Measurements from ENCODE around the gene PARD3.

DNA sequence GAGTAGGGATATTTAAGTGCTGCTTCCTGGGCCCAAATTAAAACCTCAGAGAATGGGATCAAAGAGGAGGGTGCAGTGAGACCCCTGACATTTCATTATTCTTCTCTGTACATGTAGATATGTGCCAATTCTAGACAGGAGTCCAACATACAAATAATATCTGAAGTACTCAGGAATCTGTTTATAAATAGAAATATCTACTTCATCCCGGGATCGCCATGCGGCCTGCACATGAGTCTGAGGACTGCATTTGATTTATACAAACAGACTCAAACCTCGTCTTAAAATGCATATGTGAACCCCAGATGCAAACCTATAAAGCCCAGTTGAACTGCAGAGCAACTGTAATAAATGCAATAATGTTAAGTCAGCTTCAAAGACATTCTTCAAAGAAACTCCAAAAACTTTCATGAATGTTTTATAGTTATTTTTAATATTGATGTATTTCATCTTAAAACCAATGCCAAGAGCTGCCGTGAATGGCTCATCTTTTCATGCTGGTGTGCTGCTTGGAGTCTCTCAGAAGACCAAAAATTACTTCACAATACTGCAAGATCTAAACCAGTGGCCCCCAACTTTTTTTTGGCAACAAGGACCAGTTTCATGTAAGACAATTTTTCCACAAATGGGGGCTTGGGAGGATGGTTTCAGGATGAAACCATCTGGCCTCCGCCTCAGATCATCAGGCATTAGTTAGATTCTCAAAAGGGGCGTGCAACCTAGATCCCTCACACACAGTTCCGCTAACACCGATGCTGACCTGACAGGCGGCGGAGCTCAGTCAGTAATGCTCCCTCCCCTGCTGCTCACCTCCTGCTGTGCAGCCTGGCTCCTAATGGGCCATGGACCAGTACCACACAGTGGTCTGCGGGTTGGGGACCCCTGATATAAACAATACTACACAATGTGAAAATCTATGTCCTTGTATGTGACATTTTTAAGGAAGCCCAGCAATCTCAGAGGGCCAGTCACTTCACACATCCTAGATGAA, 166.9 kb downstream of the PARD3 start:
- TF ChIP-seq CTCF (IDR thresholded peaks at IDR 0.05) (no peak), POLR2A (IDR thresholded peaks at IDR 0.05) (no peak)
